NCI-H1417 (cell line): Measurements from ENCODE around the gene SIDT2.
A peak's percentile ranks its signal among the peaks of the same experiment; 100 is the strongest.
"Not testable (repeated sequence)": the region's sequence is repeated elsewhere in the genome, so short reads cannot be mapped to it uniquely, and the experiment has no call there.

ENCODE experiments used
- DNase-seq, 3 experiments: peaks; one replicate each; lab custom pipeline; 2025; lab: John Stamatoyannopoulos, UW

SIDT2 gene

DNA sequence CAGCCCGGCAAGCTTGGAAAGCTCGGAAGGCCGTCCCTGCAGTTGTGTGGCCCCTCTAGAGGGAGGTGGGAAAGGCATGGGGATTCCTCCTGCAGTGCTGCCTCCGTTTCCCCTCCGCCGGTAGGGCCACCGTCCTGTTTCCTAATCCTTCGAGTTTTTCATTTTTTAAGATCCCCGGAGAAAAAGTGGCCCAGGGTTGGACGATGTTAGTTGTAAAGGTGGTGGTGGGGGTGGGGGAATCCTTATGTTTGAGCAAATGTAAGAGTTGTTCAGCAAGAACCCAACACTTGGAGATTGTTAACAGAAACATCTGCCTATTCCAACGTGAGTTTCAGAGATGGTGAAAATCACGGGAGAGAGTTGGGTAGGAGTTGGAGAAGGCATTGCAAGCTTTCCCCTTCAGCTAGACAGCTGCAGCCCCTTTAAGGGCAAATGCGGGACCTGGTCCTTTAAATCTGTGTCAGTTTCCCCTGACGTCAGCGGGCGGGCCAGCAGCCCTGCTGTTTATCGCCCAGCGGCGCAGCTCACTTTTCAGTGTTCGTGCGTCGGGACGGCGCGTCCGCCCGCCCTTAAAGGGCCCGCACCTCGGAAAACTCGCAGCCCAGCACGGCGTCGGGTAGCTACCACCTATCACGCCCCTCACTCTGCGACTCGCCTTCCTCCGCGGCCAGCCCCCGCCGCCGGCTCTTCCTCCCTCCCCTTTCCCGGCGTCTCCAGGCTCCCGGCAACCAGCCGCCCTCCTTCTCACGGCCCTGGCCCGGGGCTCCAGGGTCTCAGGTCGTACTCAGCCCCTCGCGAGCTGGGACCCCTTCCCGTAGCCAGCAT, at the start of gene SIDT2:
SIDT2 (plus strand) TSS at position 534 of the 825 bp plus-strand sequence. CDS start 521 bp downstream, outside the sequence.
- peak; percentile 90 to 96 (median 94) for DNase-seq

DNA sequence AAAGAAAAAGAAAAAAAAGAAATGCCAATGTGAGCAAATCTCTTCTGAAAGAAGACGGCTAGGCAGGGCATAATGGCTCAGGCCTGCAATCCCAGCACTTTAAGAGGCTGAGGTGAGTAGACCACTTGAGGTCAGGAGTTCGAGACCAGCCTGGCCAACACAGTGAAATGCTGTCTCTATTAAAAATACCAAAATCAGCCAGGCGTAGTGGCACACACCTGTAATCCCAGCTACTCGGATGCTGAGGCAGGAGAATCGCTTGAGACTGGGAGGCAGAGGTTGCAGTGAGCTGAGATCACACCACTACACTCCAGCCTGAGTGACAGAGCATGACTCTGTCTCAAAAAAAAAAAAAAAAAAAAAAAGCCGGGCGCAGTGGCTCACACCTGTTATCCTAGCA, 48.1 kb upstream of the SIDT2 start:
- DNase-seq = not testable (repeated sequence)

GRCh38 chr11:117130879-117131278, 47.7 kb upstream of the SIDT2 start:
- DNase-seq = no peak

- no peak for DNase-seq
Observed at GRCh38 chr11:117134431-117134830, 44.1 kb upstream of the SIDT2 start.

DNA sequence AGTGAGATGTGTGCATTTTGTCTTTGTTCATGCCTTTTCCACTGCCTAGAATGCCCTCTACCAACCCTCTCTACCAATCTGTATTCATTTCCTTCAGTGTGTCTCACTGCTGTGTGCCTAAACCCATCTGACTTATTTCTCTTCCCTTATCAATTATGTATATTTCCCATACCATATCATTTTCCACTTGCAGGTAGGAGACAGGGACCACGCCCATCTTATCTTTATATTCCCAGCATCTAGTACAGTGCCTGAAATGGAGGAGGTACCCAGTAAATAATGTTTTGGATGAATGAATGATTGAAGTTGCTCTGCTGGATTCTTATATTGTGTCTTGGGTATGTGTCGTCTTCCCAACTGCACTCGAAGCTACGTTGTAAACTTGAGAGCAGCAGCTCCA, 43.6 kb upstream of the SIDT2 start:
- not testable (repeated sequence) for DNase-seq

- DNase-seq = not testable (repeated sequence)
Observed at GRCh38 chr11:117137223-117138086, 41.1 kb upstream of the SIDT2 start.

GRCh38 chr11:117143390-117143789, 35.2 kb upstream of the SIDT2 start:
- peak; percentile 51 to 81 (median 57) for DNase-seq

DNA sequence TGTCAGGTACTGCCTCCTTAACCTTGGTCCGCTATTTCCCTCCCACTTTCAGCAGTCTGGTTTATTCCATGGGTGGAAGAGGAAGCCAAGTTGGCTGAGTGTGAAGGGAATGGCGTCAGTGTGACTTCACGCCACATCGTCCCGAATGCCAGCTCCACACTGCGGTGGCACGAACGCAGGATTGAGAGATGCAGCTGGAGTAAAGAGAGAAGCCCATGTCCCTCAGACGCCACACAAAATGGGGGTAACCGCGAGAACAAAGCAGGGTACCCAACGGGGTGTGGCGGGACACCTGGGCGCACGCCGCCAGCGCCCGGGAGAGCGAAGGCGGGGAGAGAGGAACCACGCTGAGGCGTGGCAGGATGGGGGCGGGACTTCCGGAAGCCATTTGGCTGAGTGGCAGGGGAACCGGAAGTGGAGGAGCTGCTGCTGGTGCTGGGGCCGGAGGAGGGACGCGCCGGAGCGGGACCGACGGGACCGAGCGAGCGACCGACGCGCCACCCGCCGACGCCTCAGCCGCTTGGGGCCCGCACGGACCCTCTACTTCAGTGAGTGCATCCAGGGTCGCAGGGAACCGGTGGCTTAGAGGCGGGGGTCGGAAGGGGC, 34.6 kb upstream of the SIDT2 start, which contains the start of gene PAFAH1B2:
PAFAH1B2 (plus strand) TSS at position 417 of the 606 bp plus-strand sequence. CDS start 8,161 bp downstream, outside the sequence.
- peak; percentile 93 to 97 (median 96) for DNase-seq

DNA sequence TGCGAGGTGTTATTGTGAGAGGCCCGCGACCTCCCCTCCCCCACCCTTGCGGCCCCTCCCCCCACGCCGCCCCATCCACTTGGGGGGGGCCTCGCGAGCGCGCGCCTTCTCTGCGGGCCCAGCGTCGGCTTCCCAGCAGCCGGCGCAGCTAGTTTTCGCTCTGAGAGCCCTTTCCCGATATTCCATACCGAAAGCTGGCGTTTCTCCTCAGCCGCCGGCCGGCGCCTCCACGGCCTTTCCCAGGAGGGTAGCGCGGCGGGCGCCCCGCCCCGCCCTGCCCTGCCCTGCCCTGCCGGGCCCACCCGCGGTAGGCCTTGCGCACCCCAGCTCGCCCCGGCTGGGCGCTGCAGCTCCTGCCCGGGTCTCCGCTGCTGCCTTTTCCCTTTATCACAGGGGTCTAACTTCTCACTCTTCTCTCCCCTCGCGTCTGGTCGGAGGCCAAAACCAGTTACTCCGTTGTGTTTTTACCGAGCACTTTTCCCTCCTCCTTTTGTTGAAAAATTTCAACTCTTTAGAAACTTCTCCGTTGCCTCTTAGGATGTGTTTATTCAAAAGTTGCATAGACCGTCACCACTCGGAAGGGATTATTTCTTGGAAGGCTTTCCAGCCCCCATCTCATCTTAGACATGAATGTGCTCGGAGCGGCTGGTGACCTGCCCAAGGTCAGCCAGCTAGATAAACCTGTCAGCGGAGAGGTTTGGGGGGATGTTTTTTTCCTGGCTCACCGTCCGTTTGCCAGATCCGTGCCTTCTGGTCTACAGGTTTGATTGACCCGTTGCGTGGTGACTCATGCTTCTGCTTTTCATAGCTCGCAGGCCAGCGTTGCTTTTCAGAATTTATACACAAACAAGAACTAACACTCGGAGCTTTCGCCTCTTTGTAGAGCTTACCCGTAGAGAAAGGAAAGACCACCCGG, 33.8 kb upstream of the SIDT2 start:
- DNase-seq = peak; percentile 54 to 66 (median 64)

GRCh38 chr11:117145393-117145761, 33.2 kb upstream of the SIDT2 start:
- DNase-seq = peak in 1 of 3 experiments; percentile 57

DNA sequence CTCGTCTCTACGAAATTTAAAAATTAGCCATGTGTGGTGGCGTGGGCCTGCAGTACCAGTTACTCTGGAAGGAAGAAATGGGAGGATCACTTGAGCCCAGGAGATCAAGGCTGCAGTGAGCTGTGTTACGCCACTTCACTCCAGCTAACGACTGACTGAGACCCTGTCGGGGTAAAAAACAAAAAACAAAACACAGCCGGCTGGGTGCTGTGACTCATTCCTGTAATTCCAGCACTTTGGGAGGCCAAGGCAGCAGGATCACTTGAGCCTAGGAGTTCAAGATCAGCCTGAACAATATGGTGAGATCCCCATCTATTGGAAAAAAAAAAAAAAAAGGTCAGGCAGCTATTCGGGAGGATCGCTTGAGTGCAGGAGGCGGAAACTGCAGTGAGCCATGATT, 32.0 kb upstream of the SIDT2 start:
- no peak for DNase-seq

DNA sequence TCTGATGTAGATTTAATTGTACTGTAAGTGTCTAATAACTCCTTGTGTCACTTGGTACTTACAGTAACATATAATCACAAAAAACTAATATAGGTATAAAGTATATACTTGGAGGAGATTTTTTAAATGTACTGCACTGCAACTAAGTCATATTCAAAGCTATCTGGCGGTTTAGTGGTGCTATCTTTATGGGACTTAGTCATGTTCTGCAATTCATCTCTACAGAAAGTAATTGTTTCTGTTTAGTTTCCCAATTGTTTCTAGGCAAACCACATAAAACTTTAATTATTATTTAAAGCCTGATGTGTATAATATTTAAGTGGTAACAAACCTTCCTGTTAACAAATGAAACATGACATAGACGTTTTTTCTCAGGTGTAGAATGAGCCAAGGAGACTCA, 26.5 kb upstream of the SIDT2 start:
- no peak for DNase-seq

- no peak for DNase-seq
Observed at GRCh38 chr11:117154468-117154867, 24.1 kb upstream of the SIDT2 start.

DNA sequence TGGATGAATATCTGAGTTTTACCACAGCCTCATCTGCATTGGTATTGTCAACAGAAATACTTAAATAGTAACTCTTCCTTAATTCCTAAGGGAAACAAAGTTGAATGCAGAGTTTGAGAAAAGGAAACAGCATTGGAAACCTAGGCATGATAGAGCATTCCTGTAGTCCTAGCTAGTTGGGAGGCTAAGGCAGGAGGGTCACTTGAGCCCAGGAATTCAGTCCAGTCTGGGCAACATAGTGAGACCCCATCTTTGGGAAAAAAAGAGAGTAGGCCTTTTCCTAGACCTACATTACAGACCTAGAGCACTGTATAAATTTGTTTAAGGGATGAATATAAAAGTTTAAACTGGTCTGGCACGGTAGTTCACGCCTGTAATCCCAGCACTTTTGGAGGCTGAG, 21.0 kb upstream of the SIDT2 start:
- DNase-seq = no peak

- no peak for DNase-seq
Observed at GRCh38 chr11:117159892-117160291, 18.7 kb upstream of the SIDT2 start.

DNA sequence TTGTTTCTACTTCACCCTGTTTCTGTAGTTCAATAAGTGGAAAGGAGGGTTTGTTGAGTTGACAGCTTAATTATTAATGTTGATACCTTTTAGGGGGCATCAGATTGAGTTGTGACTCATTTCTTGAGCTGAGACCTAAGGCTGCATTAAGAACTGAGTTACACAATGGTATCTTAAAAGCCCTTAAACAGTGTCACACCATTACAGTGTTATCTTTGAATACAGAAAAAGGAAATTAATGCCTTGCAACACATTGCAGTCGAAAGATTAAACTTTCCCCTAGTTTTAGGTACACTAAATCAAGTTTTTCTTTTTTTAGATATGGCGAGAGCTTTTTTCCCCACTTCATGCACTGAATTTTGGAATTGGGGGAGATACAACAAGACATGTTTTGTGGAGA, 17.7 kb upstream of the SIDT2 start:
- DNase-seq = no peak

GRCh38 chr11:117166491-117166890, 12.1 kb upstream of the SIDT2 start:
- DNase-seq = no peak

DNA sequence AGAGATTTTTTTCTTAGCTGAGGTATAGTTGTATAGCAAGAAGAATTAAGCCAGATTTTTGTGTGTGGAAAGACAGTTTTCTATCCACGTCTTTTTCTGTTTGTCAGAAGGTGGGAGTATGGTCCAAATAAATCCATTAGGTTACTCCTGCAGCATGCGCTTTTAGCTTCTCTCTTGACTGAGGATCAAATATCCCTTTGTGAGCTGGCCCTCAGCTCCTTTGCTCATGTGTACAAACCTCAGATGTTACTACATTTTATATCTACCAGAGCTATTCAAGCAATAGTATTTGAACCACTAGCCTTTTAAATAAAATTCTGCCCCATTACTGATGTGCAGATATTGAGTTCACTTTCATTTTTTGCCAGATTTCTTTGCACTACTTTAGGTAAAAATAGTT, 8.8 kb upstream of the SIDT2 start:
- DNase-seq = no peak

GRCh38 chr11:117170210-117170609, 8.3 kb upstream of the SIDT2 start:
- DNase-seq = no peak

DNA sequence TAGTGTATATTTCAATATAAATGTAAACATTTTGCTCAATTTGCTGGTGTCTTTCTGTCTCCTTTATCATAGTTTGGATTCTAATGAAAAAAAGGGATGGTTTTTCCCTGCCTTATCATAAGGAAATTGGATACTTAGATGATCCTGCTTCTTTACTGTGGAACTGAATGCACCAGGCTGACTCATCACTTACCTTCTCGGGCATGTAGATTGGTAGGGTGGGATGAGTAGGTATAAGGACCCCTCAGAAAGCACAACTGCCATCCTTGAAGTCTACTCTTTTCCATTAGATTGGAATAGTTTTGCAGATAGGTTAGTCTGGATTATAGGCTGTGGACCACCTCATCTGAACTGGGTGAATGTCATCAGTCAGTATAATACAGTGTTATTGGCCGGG, 7.5 kb upstream of the SIDT2 start:
- DNase-seq = no peak

DNA sequence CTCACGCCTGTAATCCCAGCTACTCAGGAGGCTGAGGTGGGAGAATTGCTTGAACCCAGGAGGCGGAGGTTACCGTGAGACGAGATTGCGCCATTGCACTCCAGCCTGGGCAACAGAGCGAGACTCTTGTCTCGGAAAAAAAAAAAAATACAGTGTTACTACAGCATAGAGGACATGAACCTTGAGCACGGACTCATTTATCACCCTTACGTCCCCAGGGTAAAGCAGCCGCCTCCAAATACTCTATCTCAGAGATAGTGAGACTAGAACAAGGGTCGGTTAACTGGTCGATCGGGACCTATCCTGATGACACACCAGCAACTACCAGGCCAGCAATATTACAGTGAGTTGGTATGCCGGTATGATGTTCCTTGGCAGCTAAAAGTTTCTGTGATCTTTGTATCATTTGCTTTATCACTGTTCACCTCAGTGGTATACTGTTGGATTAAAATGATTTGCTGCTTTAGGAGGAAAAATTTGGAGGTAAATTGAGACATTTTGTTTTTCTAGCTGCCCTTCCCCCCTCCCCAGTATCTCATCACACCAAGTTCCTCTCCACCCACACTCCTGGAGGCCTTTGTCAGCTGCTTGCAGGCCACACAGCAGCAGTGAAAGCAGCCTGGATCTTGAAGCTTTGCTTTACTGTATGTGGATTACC, 7.0 kb upstream of the SIDT2 start:
- DNase-seq = no peak
